Subcutaneous adipose tissue (tissue), 4 donors: ENCODE measurements around the gene CDH12. TPM values are rescaled to one million over a fixed set of nuclear protein-coding genes. Genes with fewer than 3 reads are reported as not detected.

Source experiments
- CTCF ChIP-seq: fragments of 450-650 bp; IDR thresholded peaks from one replicate; pipeline ENCODE4 v1.5.1; 2016; ENCODE audit warnings: low read depth, mild to moderate bottlenecking, control low read depth, antibody characterized with exemption, moderate library complexity
- total RNA-seq, 4 donors: library from RNA; depleted of rRNA; stranded (reverse); fragments of >200 nt; gene quantifications; one replicate each; pipeline ENCODE4 v1.1.0, GENCODE V29; 2016

Gene CDH12
- total RNA-seq, 4 donors from 2014 or later, result 0.17 to 0.44 TPM; not detected in 2

DNA sequence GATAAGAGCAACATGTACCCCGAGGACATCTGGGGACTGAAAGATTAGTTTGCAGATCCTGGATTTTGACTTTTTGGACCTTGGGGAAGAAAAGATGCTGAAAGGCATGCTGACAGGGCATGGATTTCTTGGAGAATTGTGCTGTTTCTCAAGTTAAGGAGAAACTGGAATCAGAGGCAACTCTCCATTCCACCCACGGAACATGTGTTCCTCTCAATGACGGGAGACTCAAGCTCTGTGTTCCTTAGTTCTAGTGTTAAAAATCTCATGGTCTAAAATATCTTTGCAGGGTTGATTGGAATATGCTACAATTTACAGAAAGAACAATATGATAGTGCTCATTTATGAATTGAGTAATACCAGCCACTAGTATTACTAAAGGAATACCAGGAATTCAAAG is 34.4 kb upstream of the CDH12 start:
- no peak for TF ChIP-seq CTCF

GRCh38 chr5:22855824-22856223 is 2.7 kb upstream of the CDH12 start:
- no peak for TF ChIP-seq CTCF

- TF ChIP-seq CTCF, result no peak
Observed at GRCh38 chr5:22850981-22851380, 2.2 kb downstream of the CDH12 start.

- no peak for TF ChIP-seq CTCF
Observed at GRCh38 chr5:22846693-22847092, 6.5 kb downstream of the CDH12 start.

GRCh38 chr5:22844636-22845035 is 8.5 kb downstream of the CDH12 start:
- no peak for TF ChIP-seq CTCF

- TF ChIP-seq CTCF, result no peak
Observed at GRCh38 chr5:22844155-22844554, 9.0 kb downstream of the CDH12 start.

DNA sequence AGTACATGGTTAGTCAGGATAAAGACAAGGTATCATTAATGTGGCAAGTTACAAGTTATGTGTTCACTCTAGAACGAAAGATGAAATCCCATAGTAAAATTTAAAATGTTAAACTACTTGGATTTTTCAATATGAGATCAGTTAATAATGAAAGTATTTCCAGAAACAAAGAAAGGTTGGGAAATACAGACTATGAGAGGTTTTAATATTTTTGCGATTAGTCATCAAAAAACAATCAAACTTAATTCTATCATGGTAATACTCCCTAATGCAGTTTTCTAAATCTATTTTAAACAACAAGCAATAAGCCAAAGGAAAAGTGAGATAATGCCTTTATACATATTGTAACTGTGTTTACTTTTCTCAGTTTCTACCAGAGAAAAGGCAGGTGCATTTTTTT is 10.6 kb downstream of the CDH12 start:
- TF ChIP-seq CTCF, result no peak
